A673 (cell line): Measurements from ENCODE around the gene DPM2. TPM values are rescaled to one million over a fixed set of nuclear protein-coding genes. Genes with fewer than 3 reads are reported as not detected.

Experiments used
- BruUV-seq: library from RNA; stranded (reverse); fragments of 400-500 nt; replicated peaks from 2 replicates; lab custom pipeline; 2021; lab: Mats Ljungman, UMichigan
- CTCF ChIA-PET: fragments of 300-600 bp; sonication (Branson Sonifier 250); formaldehyde crosslinking; loops from one replicate; lab custom pipeline; 2022; ENCODE audit warnings: antibody characterized with exemption; lab: Charles Lee
- POLR2A ChIA-PET: fragments of 300-600 bp; sonication (Branson Sonifier 250); formaldehyde crosslinking; loops from one replicate; lab custom pipeline; 2022; ENCODE audit warnings: antibody characterized with exemption; ENCODE audit not compliant: low non-redundant PET; lab: Charles Lee
- DNase-seq: peaks from one replicate; pipeline ENCODE4 v3.0.0-alpha.2; 2015; ENCODE audit warnings: low spot score
- H3K27ac ChIP-seq: fragments of 200-600 bp; sonication (generic); 2 replicates; pipeline ENCODE4 v1.5.1; 2016; ENCODE audit warnings: mixed run types, low read depth, mild to moderate bottlenecking, mixed read lengths, antibody characterized with exemption, low read length; ENCODE audit not compliant: poor library complexity, severe bottlenecking
- H3K27me3 ChIP-seq: fragments of 200-600 bp; sonication (generic); replicated peaks from 2 replicates; pipeline ENCODE4 v1.6.1; 2017; ENCODE audit warnings: mixed run types, low read depth, mild to moderate bottlenecking, mixed read lengths, antibody characterized with exemption, low read length; ENCODE audit not compliant: insufficient read depth, poor library complexity
- H3K36me3 ChIP-seq: fragments of 200-600 bp; sonication (generic); 2 replicates; pipeline ENCODE4 v1.6.1; 2016; ENCODE audit warnings: mixed run types, mild to moderate bottlenecking, mixed read lengths, antibody characterized with exemption, low read length; ENCODE audit not compliant: insufficient read depth, poor library complexity, severe bottlenecking
- H3K4me1 ChIP-seq: fragments of 200-600 bp; sonication (generic); 2 replicates; pipeline ENCODE4 v1.6.1; 2017; ENCODE audit warnings: mixed run types, mild to moderate bottlenecking, mixed read lengths, antibody characterized with exemption, low read length; ENCODE audit not compliant: insufficient read depth, poor library complexity, severe bottlenecking
- H3K4me3 ChIP-seq: fragments of 200-600 bp; sonication (generic); 2 replicates; pipeline ENCODE4 v1.5.1; 2016; ENCODE audit warnings: low read depth, mixed run types, mild to moderate bottlenecking, mixed read lengths, low read length; ENCODE audit not compliant: poor library complexity, severe bottlenecking
- H3K9me3 ChIP-seq: fragments of 200-600 bp; sonication (generic); 2 replicates; pipeline ENCODE4 v1.6.1; 2016; ENCODE audit warnings: mixed run types, low read depth, mild to moderate bottlenecking, mixed read lengths, antibody characterized with exemption, low read length; ENCODE audit not compliant: poor library complexity, severe bottlenecking
- CTCF ChIP-seq: fragments of 300-800, 200-600 bp; sonication (generic); conservative IDR thresholded peaks from 2 replicates; pipeline ENCODE4 v1.5.1; 2017; ENCODE audit warnings: low read depth, mild to moderate bottlenecking, antibody characterized with exemption, low read length, moderate library complexity, mixed read lengths
- EZH2 ChIP-seq: fragments of 200-600 bp; sonication (generic); IDR thresholded peaks from 2 replicates; pipeline ENCODE4 v1.6.1; 2017; ENCODE audit warnings: borderline replicate concordance, low read depth, mild to moderate bottlenecking, mixed read lengths, antibody characterized with exemption, low read length; ENCODE audit not compliant: poor library complexity, severe bottlenecking
- intact Hi-C: fragments of 100-400 bp; cut with micrococcal nuclease; formaldehyde crosslinking; loops from one replicate; pipeline ENCODE4 v1.10.0; 2022; ENCODE audit not compliant: unreplicated experiment
- total RNA-seq: library from RNA; stranded (reverse); gene quantifications from 2 replicates; pipeline ENCODE4 v1.2.3, GENCODE V29; 2021

The DPM2 gene
- total RNA-seq, 1 experiment from 2014 or later = 51.5 TPM

GRCh38 chr9:127974001-127974768, 36.5 kb upstream of the DPM2 start:
- intact Hi-C loops = no loop called here
- DNase-seq = no peak
- CTCF ChIA-PET = interaction anchor here (0.6 kb wide), 1 partner anchor 61 kb away, joined by 5 read pairs; no protein-coding TSS in a partner anchor
- Histone ChIP-seq H3K27me3 (no peaks in the 10 kb centered on the region), H3K27ac (no peak overlapping the region), H3K4me1 (peaks cover 67% of the 10 kb centered on the region), H3K4me3 (no peak overlapping the region), H3K9me3 (no peaks in the 10 kb centered on the region), H3K36me3 (no peaks in the 10 kb centered on the region)
- no peak for TF ChIP-seq EZH2
- no peak for TF ChIP-seq CTCF
- POLR2A ChIA-PET = no interaction called here
- no TSS peak for BruUV-seq

- POLR2A ChIA-PET = no interaction called here
- Histone ChIP-seq H3K27me3 (no peaks in the 10 kb centered on the region), H3K27ac (peak overlapping the region; percentile 50), H3K4me1 (peaks cover 68% of the 10 kb centered on the region), H3K9me3 (no peaks in the 10 kb centered on the region), H3K36me3 (no peaks in the 10 kb centered on the region), H3K4me3 (no peak overlapping the region)
- intact Hi-C loops = no loop called here
- BruUV-seq = no TSS peak
- CTCF ChIA-PET = no interaction called here
- no peak for DNase-seq
- TF ChIP-seq EZH2 (no peak), CTCF (no peak)
Measured at GRCh38 chr9:127973169-127974000, 35.7 kb upstream of the DPM2 start.

GRCh38 chr9:127972236-127972871, 34.7 kb upstream of the DPM2 start:
- POLR2A ChIA-PET = interaction anchor here (0.6 kb wide), 2 partner anchors 8 to 724 kb away, joined by 6 to 8 read pairs; partner anchors contain the start of gene EEIG1
- intact Hi-C loops = no loop called here
- Histone ChIP-seq H3K9me3 (no peaks in the 10 kb centered on the region), H3K27me3 (no peaks in the 10 kb centered on the region), H3K36me3 (no peaks in the 10 kb centered on the region), H3K4me3 (no peak overlapping the region), H3K4me1 (peaks cover 68% of the 10 kb centered on the region), H3K27ac (peak overlapping the region; percentile 50)
- TF ChIP-seq EZH2 (no peak), CTCF (no peak)
- CTCF ChIA-PET = no interaction called here
- no TSS peak for BruUV-seq
- no peak for DNase-seq
